OCI-LY1 (cell line): Measurements from ENCODE around the gene SLC35D2.

ENCODE experiments used
- H2AFZ ChIP-seq: fragments of 200-600 bp; sonication (generic), shearing (Covaris generic); 2 replicates; pipeline ENCODE4 v1.6.0; 2014; ENCODE audit warnings: antibody characterized with exemption, mild to moderate bottlenecking, low read length
- H3F3A ChIP-seq: fragments of 200-600 bp; sonication (generic), shearing (Covaris generic); 2 replicates; pipeline ENCODE4 v1.6.0; 2014; ENCODE audit warnings: mild to moderate bottlenecking, antibody characterized with exemption, low read length, moderate library complexity; ENCODE audit not compliant: insufficient read depth
- H3K27ac ChIP-seq: fragments of 200-600 bp; sonication (generic); 2 replicates; pipeline ENCODE4 v1.5.1; 2014; ENCODE audit warnings: low read length, mixed run types, mild to moderate bottlenecking, low read depth; ENCODE audit not compliant: poor library complexity, severe bottlenecking
- H3K27me3 ChIP-seq: fragments of 200-600 bp; sonication (generic); 2 replicates; pipeline ENCODE4 v1.6.0; 2014; ENCODE audit warnings: antibody characterized with exemption, mild to moderate bottlenecking, low read length, moderate library complexity; ENCODE audit not compliant: insufficient read depth
- H3K36me3 ChIP-seq: fragments of 200-600 bp; sonication (generic); 2 replicates; pipeline ENCODE4 v1.6.1; 2014; ENCODE audit warnings: mild to moderate bottlenecking, antibody characterized with exemption, low read length, moderate library complexity, mixed read lengths; ENCODE audit not compliant: insufficient read depth
- H3K4me1 ChIP-seq: fragments of 200-600 bp; sonication (generic); 2 replicates; pipeline ENCODE4 v1.5.1; 2014; ENCODE audit warnings: mild to moderate bottlenecking, low read length, moderate library complexity; ENCODE audit not compliant: insufficient read depth, severe bottlenecking
- H3K4me2 ChIP-seq: fragments of 200-600 bp; sonication (generic), shearing (Covaris generic); 2 replicates; pipeline ENCODE4 v1.6.1; 2014; ENCODE audit warnings: low read length
- H3K4me3 ChIP-seq: fragments of 200-600 bp; sonication (generic); 2 replicates; pipeline ENCODE4 v1.5.1; 2014; ENCODE audit warnings: low read length, low read depth, mild to moderate bottlenecking, mixed read lengths; ENCODE audit not compliant: poor library complexity, severe bottlenecking
- H3K79me2 ChIP-seq: fragments of 200-600 bp; shearing (Covaris generic); 2 replicates; pipeline ENCODE4 v1.6.1; 2016; ENCODE audit warnings: mixed run types, low read length, mixed read lengths; ENCODE audit not compliant: insufficient read depth
- H3K9ac ChIP-seq: fragments of 200-600 bp; sonication (generic), shearing (Covaris generic); 2 replicates; pipeline ENCODE4 v1.6.1; 2014; ENCODE audit warnings: mild to moderate bottlenecking, low read length, mixed read lengths
- H3K9me2 ChIP-seq: fragments of 200-600 bp; sonication (generic), shearing (Covaris generic); 2 replicates; pipeline ENCODE4 v1.6.1; 2014; ENCODE audit warnings: low read depth, mild to moderate bottlenecking, low read length, mixed read lengths
- H3K9me3 ChIP-seq: fragments of 200-600 bp; shearing (Covaris generic); 2 replicates; pipeline ENCODE4 v1.6.1; 2014; ENCODE audit warnings: low read length, mixed read lengths
- H4K20me1 ChIP-seq: fragments of 200-600 bp; sonication (generic), shearing (Covaris generic); 2 replicates; pipeline ENCODE4 v1.6.0; 2016; ENCODE audit warnings: mild to moderate bottlenecking, low read length; ENCODE audit not compliant: insufficient read depth
- EZH2 ChIP-seq: fragments of 200-600 bp; sonication (generic), shearing (Covaris generic); IDR thresholded peaks from 2 replicates; pipeline ENCODE4 v1.8.0; 2017; ENCODE audit warnings: borderline replicate concordance, mixed run types, mild to moderate bottlenecking, antibody characterized with exemption, low read length, moderate library complexity, mixed read lengths
- TF ChIP-seq, protein P1 (sequence below): fragments of 200-600 bp; sonication (generic), shearing (Covaris generic); IDR thresholded peaks from 2 replicates; pipeline ENCODE4 v1.5.1; 2017; ENCODE audit warnings: mild to moderate bottlenecking, antibody characterized with exemption, low read length, moderate library complexity, mixed read lengths

Gene SLC35D2

DNA sequence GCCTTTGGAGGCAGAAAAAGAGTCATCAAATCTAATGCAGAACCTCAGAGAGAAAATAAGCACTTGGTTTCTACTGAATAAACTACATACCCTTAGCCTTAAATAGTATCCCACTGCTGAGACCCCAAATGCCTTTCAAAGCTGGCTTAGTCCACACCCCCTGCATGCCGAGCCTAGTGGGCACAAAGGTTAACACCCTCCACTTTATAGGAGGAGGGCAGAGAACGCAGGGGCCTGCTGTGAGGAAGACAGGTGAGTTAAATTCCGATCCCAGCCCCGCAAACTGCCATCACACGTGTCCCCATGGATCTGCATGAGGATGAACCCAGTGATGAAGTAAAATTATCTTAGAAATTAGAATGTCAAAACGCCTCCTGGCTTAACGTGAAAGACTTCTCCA is 62.0 kb downstream of the SLC35D2 start:
- Histone ChIP-seq H3K79me2 (no peaks in the 10 kb centered on the region), H3K4me1 (no peaks in the 10 kb centered on the region), H3K9me3 (no peaks in the 10 kb centered on the region), H3K27ac (no peak overlapping the region), H2AFZ (no peak overlapping the region), H4K20me1 (no peaks in the 10 kb centered on the region), H3K27me3 (no peaks in the 10 kb centered on the region), H3K9me2 (no peaks in the 10 kb centered on the region), H3F3A (no peaks in the 10 kb centered on the region), H3K36me3 (no peaks in the 10 kb centered on the region), H3K9ac (no peak overlapping the region), H3K4me3 (no peak overlapping the region), H3K4me2 (no peak overlapping the region)
- TF ChIP-seq EZH2 = no peak
- TF ChIP-seq, protein P1, sequence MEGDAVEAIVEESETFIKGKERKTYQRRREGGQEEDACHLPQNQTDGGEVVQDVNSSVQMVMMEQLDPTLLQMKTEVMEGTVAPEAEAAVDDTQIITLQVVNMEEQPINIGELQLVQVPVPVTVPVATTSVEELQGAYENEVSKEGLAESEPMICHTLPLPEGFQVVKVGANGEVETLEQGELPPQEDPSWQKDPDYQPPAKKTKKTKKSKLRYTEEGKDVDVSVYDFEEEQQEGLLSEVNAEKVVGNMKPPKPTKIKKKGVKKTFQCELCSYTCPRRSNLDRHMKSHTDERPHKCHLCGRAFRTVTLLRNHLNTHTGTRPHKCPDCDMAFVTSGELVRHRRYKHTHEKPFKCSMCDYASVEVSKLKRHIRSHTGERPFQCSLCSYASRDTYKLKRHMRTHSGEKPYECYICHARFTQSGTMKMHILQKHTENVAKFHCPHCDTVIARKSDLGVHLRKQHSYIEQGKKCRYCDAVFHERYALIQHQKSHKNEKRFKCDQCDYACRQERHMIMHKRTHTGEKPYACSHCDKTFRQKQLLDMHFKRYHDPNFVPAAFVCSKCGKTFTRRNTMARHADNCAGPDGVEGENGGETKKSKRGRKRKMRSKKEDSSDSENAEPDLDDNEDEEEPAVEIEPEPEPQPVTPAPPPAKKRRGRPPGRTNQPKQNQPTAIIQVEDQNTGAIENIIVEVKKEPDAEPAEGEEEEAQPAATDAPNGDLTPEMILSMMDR = no peak

DNA sequence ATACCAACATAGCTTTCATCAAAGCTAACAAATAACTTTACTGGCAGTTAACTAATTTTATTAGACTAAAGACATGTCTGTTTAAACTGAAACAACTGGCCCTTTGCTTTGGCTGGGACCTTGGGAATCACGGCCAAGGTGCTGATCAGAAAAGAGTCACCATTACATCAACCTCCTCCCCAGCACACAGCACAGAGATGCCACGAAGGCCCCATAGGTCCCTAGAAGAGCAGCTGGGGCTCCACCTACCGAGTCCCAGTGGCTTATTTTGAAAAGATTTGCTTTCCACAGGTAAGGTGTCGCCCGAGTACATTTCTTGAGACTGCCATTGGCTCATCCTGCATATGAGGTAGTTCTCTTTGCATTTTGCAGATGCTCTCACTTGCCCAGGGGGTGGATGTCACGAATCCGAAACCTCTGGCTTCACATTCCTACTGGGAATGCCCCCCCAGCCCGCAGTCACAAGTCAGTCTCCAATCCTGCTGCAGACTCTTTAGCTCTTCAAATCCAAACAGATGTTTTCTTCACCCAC is 62.7 kb downstream of the SLC35D2 start:
- H3K9me2 ChIP-seq = no peaks in the 10 kb centered on the region
- no peaks in the 10 kb centered on the region for H3K9me3 ChIP-seq
- no peak overlapping the region for H3K4me3 ChIP-seq
- H3K36me3 ChIP-seq = no peaks in the 10 kb centered on the region
- H3K9ac ChIP-seq = no peak overlapping the region
- TF ChIP-seq EZH2 = no peak
- TF ChIP-seq, protein P1 = no peak; the same call in 1 of the 2 replicates
- H3K27ac ChIP-seq = no peak overlapping the region
- no peaks in the 10 kb centered on the region for H3K4me1 ChIP-seq
- no peaks in the 10 kb centered on the region for H3K27me3 ChIP-seq
- H3K4me2 ChIP-seq = no peak overlapping the region
- no peaks in the 10 kb centered on the region for H3K79me2 ChIP-seq
- H4K20me1 ChIP-seq = no peaks in the 10 kb centered on the region
- H3F3A ChIP-seq = no peaks in the 10 kb centered on the region
- H2AFZ ChIP-seq = no peak overlapping the region

DNA sequence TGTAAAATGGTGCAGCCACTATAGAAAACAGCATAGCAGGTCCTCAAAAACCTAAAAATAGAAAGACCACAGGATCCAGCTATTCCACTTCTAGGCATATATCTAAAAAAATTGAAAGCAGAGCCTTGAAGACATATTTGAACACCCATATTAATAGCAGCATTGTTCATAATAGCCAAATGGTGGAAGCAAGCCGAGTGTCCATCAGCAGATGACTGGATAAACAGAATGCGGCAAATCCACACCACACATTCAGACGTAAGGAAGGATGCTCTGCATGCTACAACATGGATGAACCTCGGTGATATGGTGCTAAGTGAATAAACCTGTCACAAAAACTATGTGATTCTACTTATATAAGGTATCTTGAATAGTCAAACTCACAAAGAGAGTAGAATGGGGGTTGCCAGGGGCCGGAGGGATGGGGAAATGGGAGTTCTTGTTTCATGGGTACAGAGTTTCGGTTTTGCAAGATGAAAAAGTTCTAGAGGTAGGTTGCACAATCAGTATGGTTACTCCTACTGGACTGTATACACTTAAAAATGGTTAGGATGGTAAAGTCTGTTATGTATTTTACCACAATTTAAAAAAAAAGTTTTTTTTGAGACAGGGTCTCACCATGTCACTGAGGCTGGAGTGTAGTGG is 64.5 kb downstream of the SLC35D2 start:
- Histone ChIP-seq H3F3A (no peaks in the 10 kb centered on the region), H3K4me2 (no peak overlapping the region), H4K20me1 (no peaks in the 10 kb centered on the region), H3K27me3 (no peaks in the 10 kb centered on the region), H3K4me1 (no peaks in the 10 kb centered on the region), H2AFZ (no peak overlapping the region), H3K36me3 (no peaks in the 10 kb centered on the region), H3K4me3 (no peak overlapping the region), H3K79me2 (no peaks in the 10 kb centered on the region), H3K9ac (no peak overlapping the region), H3K9me3 (no peaks in the 10 kb centered on the region), H3K9me2 (no peaks in the 10 kb centered on the region), H3K27ac (no peak overlapping the region)
- TF ChIP-seq, protein P1 = no peak
- no peak for TF ChIP-seq EZH2
